ENCODE data around the gene ATRN. TPM values are rescaled to one million over a fixed set of nuclear protein-coding genes. Genes with fewer than 3 reads are reported as not detected.

Gene ATRN
- total RNA-seq, 1 experiment from 2014 or later, result 41.4 TPM

DNA sequence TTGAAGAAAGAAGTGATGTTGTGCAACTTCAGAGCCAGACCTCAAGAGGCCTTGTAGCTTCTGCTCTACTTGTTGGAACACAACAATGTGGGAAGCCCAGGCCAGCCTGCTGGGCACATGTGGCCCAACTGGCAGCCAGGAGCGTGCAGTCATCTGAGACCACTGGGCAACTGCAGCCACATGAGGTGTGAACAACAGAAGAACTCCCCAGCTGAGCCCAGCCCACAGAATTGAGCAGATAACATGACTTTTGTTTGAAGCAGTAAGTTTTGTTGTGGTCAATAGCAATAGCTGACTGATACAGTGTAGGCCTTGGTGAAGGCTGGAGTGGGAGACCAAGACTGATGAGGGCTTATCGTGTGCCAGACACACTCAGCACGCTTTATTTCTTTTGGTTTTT, 219.6 kb downstream of the ATRN start:
- Histone ChIP-seq H3K9me3 (no peaks in the 10 kb centered on the region), H3K27me3 (replicated peaks; ENCODE audit: control insufficient read depth, insufficient read depth, low read length) (no peaks in the 10 kb centered on the region), H3K4me3 (ENCODE audit: low read depth, low read length) (no peak overlapping the region), H3K36me3 (ENCODE audit: control insufficient read depth, insufficient read depth, low read length) (no peaks in the 10 kb centered on the region), H3K4me1 (no peaks in the 10 kb centered on the region)
- ChIA-PET POLR2A (no interaction called here), CTCF (no interaction called here)
- no peaks in the 10 kb centered on the region for H3K9me3 Mint-ChIP-seq (ENCODE audit: unreplicated experiment)
- DNase-seq, result no peak
- intact Hi-C loops (cut with micrococcal nuclease; ENCODE audit: unreplicated experiment), result no loop called here
- no TSS peak for BruUV-seq (replicated peaks)
- TF ChIP-seq, protein P1, sequence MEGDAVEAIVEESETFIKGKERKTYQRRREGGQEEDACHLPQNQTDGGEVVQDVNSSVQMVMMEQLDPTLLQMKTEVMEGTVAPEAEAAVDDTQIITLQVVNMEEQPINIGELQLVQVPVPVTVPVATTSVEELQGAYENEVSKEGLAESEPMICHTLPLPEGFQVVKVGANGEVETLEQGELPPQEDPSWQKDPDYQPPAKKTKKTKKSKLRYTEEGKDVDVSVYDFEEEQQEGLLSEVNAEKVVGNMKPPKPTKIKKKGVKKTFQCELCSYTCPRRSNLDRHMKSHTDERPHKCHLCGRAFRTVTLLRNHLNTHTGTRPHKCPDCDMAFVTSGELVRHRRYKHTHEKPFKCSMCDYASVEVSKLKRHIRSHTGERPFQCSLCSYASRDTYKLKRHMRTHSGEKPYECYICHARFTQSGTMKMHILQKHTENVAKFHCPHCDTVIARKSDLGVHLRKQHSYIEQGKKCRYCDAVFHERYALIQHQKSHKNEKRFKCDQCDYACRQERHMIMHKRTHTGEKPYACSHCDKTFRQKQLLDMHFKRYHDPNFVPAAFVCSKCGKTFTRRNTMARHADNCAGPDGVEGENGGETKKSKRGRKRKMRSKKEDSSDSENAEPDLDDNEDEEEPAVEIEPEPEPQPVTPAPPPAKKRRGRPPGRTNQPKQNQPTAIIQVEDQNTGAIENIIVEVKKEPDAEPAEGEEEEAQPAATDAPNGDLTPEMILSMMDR (IDR thresholded peaks at IDR 0.05; ENCODE audit: insufficient read depth in 1 of 2, low read depth in 1 of 2, low read length in 1 of 2, severe bottlenecking in 1 of 2, unreplicated experiment in 1 of 2), result no peak
- no peaks in the 10 kb centered on the region for H3K27me3 Mint-ChIP-seq (ENCODE audit: insufficient read depth, unreplicated experiment)
- H3K4me3 Mint-ChIP-seq (ENCODE audit: unreplicated experiment), result no peak overlapping the region
- peaks cover 7% of the 10 kb centered on the region for H3K4me1 Mint-ChIP-seq (ENCODE audit: low read depth, unreplicated experiment)
- H3K27ac Mint-ChIP-seq (ENCODE audit: unreplicated experiment), result no peak overlapping the region
- no peaks in the 10 kb centered on the region for H3K36me3 Mint-ChIP-seq (ENCODE audit: insufficient read depth, unreplicated experiment)

DNA sequence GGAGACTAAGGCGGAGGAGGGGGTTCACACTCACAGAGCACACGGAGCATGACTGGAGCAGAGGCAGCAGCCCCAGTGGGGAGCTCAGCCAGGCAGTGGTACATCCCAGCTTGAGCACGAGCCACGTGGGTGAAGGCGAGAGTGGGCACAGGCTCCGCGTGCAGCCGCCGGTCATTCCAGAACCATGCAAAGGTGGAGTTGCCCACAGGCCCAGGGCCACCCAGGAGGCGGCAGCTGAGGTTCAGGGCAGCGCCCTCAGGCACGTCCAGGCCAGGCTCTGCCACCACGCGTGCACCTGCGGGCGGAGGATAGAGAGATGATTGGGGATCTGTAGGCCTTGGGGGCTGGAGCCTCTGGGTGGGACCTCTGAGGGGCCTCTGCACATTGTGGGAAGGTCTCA, 220.5 kb downstream of the ATRN start:
- H3K4me3 ChIP-seq (ENCODE audit: low read depth, low read length), result no peak overlapping the region
- no peaks in the 10 kb centered on the region for H3K4me1 ChIP-seq
- H3K4me3 Mint-ChIP-seq (ENCODE audit: unreplicated experiment), result no peak overlapping the region
- no TSS peak for BruUV-seq (replicated peaks)
- intact Hi-C loops (cut with micrococcal nuclease; ENCODE audit: unreplicated experiment), result no loop called here
- ChIA-PET POLR2A (no interaction called here), CTCF (no interaction called here)
- no peaks in the 10 kb centered on the region for H3K27me3 Mint-ChIP-seq (ENCODE audit: insufficient read depth, unreplicated experiment)
- TF ChIP-seq, protein P1 (IDR thresholded peaks at IDR 0.05; ENCODE audit: insufficient read depth in 1 of 2, low read depth in 1 of 2, low read length in 1 of 2, severe bottlenecking in 1 of 2, unreplicated experiment in 1 of 2), result no peak
- no peaks in the 10 kb centered on the region for H3K36me3 Mint-ChIP-seq (ENCODE audit: insufficient read depth, unreplicated experiment)
- H3K27me3 ChIP-seq (replicated peaks; ENCODE audit: control insufficient read depth, insufficient read depth, low read length), result no peaks in the 10 kb centered on the region
- peaks cover 7% of the 10 kb centered on the region for H3K4me1 Mint-ChIP-seq (ENCODE audit: low read depth, unreplicated experiment)
- H3K27ac Mint-ChIP-seq (ENCODE audit: unreplicated experiment), result no peak overlapping the region
- no peaks in the 10 kb centered on the region for H3K9me3 Mint-ChIP-seq (ENCODE audit: unreplicated experiment)
- no peaks in the 10 kb centered on the region for H3K36me3 ChIP-seq (ENCODE audit: control insufficient read depth, insufficient read depth, low read length)
- H3K9me3 ChIP-seq, result no peaks in the 10 kb centered on the region
- no peak for DNase-seq

DNA sequence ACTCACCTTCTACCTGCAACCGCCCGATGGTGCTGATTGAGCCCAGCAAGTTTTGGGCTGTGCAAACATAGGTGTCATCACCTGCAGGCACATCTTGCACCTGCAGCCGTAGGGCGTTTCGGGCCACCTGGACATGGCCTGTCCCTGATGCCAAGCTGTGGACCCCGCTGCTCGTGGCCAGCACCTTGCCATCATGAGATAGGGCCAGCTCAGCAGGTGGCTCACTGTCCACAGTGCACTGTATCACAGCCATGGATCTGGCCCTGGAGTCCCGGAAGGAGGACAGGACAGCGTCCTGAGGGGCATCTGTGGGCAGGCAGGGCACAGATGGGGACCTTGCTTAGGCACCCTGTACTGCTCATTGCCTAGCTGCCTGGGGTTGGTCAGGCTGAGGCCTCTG, 221.1 kb downstream of the ATRN start:
- no peaks in the 10 kb centered on the region for H3K36me3 ChIP-seq (ENCODE audit: control insufficient read depth, insufficient read depth, low read length)
- ChIA-PET POLR2A (no interaction called here), CTCF (no interaction called here)
- no peaks in the 10 kb centered on the region for H3K4me1 ChIP-seq
- no peaks in the 10 kb centered on the region for H3K36me3 Mint-ChIP-seq (ENCODE audit: insufficient read depth, unreplicated experiment)
- no peaks in the 10 kb centered on the region for H3K9me3 ChIP-seq
- intact Hi-C loops (cut with micrococcal nuclease; ENCODE audit: unreplicated experiment), result no loop called here
- H3K27ac Mint-ChIP-seq (ENCODE audit: unreplicated experiment), result no peak overlapping the region
- no peaks in the 10 kb centered on the region for H3K27me3 Mint-ChIP-seq (ENCODE audit: insufficient read depth, unreplicated experiment)
- BruUV-seq (replicated peaks), result no TSS peak
- no peak for DNase-seq
- peaks cover 4% of the 10 kb centered on the region for H3K4me1 Mint-ChIP-seq (ENCODE audit: low read depth, unreplicated experiment)
- H3K27me3 ChIP-seq (replicated peaks; ENCODE audit: control insufficient read depth, insufficient read depth, low read length), result no peaks in the 10 kb centered on the region
- TF ChIP-seq, protein P1 (IDR thresholded peaks at IDR 0.05; ENCODE audit: insufficient read depth in 1 of 2, low read depth in 1 of 2, low read length in 1 of 2, severe bottlenecking in 1 of 2, unreplicated experiment in 1 of 2), result no peak
- no peaks in the 10 kb centered on the region for H3K9me3 Mint-ChIP-seq (ENCODE audit: unreplicated experiment)
- no peak overlapping the region for H3K4me3 Mint-ChIP-seq (ENCODE audit: unreplicated experiment)
- no peak overlapping the region for H3K4me3 ChIP-seq (ENCODE audit: low read depth, low read length)

All from Caco-2 (cell line).